Colonic mucosa (tissue), 4 donors: ENCODE data around the gene SLC2A9. TPM values are rescaled to one million over a fixed set of nuclear protein-coding genes. Genes with fewer than 3 reads are reported as not detected.

ENCODE experiments used
- DNase-seq: peaks from one replicate; pipeline ENCODE4 v3.0.0-alpha.2; 2020
- H3K27ac ChIP-seq: fragments of 200-600 bp; one replicate; pipeline ENCODE4 v1.8.0; 2021
- H3K27me3 ChIP-seq: fragments of 200-600 bp; one replicate; pipeline ENCODE4 v1.8.0; 2021
- H3K36me3 ChIP-seq: fragments of 200-600 bp; one replicate; pipeline ENCODE4 v1.8.0; 2021
- H3K4me1 ChIP-seq: fragments of 200-600 bp; one replicate; pipeline ENCODE4 v1.8.0; 2021; ENCODE audit warnings: mild to moderate bottlenecking
- H3K4me3 ChIP-seq: fragments of 200-600 bp; one replicate; pipeline ENCODE4 v1.8.0; 2021
- H3K9ac ChIP-seq, 2 donors: one replicate each; pipeline ENCODE4 v1.7.0; 2013; ENCODE audit warnings: control low read depth in 2 of 2, low read depth in 2 of 2, low read length in 2 of 2
- H3K9me3 ChIP-seq: fragments of 200-600 bp; one replicate; pipeline ENCODE4 v1.8.0; 2021
- intact Hi-C: fragments of 100-400 bp; cut with DNase I; formaldehyde crosslinking; loops from one replicate; pipeline ENCODE4 v1.14.1; 2022
- total RNA-seq, 2 donors: library from RNA; stranded (reverse); fragmentation: NEBNext Ultra II Directional in 1 of 2; extraction: Animal tissue kit (Norgen Biotek cat#: 25700) in 1 of 2; gene quantifications; one replicate each; pipeline ENCODE4 v1.2.1, GENCODE V29; 2021
- TF ChIP-seq, protein P1 (sequence below): fragments of 200-600 bp; IDR thresholded peaks from one replicate; pipeline ENCODE4 v1.8.0; 2022; ENCODE audit warnings: antibody characterized with exemption, mild to moderate bottlenecking
- donor health status: healthy.
- donor health status: DM: no; HTN: no; CAD: no.
- donor health status: DM: no; HTN: no; CAD: no.

Gene SLC2A9
- total RNA-seq, 2 donors from 2014 or later = 4.3 to 6.8 TPM

DNA sequence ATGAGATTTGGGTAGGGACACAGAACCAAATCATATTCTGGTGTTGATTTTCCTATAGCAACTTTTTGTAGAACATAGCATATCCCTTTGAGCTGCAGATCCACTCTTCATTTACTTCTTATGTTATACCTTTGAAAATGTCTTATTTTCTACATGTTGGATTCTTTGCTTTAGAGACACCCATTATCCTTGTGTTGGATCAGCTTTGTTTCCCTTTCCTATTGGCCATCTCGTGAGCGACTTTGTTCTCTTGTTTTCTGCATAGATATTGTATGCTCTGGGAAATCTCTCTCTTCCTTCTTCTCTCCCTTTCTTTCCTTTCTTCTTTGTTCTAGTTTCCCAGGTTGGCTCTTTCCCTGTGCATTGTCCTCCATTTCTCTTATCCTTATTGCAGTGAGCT lies 180.2 kb downstream of the SLC2A9 start:
- no peaks in the 10 kb centered on the region for H3K27me3 ChIP-seq
- H3K4me1 ChIP-seq = no peaks in the 10 kb centered on the region
- TF ChIP-seq, protein P1, sequence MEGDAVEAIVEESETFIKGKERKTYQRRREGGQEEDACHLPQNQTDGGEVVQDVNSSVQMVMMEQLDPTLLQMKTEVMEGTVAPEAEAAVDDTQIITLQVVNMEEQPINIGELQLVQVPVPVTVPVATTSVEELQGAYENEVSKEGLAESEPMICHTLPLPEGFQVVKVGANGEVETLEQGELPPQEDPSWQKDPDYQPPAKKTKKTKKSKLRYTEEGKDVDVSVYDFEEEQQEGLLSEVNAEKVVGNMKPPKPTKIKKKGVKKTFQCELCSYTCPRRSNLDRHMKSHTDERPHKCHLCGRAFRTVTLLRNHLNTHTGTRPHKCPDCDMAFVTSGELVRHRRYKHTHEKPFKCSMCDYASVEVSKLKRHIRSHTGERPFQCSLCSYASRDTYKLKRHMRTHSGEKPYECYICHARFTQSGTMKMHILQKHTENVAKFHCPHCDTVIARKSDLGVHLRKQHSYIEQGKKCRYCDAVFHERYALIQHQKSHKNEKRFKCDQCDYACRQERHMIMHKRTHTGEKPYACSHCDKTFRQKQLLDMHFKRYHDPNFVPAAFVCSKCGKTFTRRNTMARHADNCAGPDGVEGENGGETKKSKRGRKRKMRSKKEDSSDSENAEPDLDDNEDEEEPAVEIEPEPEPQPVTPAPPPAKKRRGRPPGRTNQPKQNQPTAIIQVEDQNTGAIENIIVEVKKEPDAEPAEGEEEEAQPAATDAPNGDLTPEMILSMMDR = no peak
- no peaks in the 10 kb centered on the region for H3K36me3 ChIP-seq
- H3K9me3 ChIP-seq = no peaks in the 10 kb centered on the region
- no peak overlapping the region for H3K4me3 ChIP-seq
- no peak for DNase-seq
- intact Hi-C loops = no loop called here
- no peak overlapping the region for H3K9ac ChIP-seq
- no peak overlapping the region for H3K27ac ChIP-seq

DNA sequence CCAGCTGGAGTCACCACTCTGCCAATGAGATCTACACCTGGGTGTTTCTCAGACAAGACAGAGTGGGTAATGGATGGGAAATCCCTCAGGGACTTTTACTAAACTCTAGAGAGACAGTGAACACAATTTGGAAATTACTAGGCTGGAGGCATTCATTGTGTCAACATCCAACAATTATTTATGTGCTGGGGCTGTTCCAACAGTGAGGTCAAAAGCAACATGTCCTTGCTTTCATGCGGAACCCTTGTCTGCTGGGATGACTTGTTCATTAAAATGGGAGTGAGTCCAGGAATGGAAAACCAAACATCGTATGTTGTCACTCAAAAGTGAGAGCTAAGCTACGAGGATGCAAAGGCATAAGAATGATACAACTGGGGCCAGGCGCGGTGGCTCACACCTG lies 185.9 kb downstream of the SLC2A9 start:
- no peaks in the 10 kb centered on the region for H3K27me3 ChIP-seq
- H3K4me1 ChIP-seq = no peaks in the 10 kb centered on the region
- no peaks in the 10 kb centered on the region for H3K9me3 ChIP-seq
- no peak overlapping the region for H3K9ac ChIP-seq
- H3K36me3 ChIP-seq = no peaks in the 10 kb centered on the region
- no peak overlapping the region for H3K27ac ChIP-seq
- TF ChIP-seq, protein P1 = no peak
- intact Hi-C loops = no loop called here
- DNase-seq = no peak
- H3K4me3 ChIP-seq = no peak overlapping the region

DNA sequence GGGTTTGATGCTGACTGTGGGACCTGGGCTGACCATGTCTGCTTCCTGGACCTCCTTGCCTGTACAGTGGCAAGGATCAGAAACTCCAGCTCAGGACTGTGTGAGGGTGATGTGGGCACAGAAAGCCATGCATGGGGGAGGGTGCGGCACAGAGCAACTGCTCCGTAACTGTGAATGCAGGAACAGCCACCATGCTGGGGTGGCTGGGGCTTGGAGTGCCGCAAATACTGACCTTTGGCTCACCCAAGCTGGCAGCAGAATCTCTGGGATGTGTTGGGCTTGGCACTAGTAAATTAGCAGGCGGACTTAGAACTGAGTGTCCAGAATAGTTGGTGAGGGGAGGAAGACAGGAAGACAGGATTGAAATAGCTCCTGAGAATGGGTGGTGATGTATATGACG lies 187.9 kb downstream of the SLC2A9 start:
- no peak overlapping the region for H3K9ac ChIP-seq
- TF ChIP-seq, protein P1 = no peak
- intact Hi-C loops = no loop called here
- DNase-seq = no peak
- no peak overlapping the region for H3K4me3 ChIP-seq
- no peaks in the 10 kb centered on the region for H3K27me3 ChIP-seq
- H3K27ac ChIP-seq = no peak overlapping the region
- H3K4me1 ChIP-seq = no peaks in the 10 kb centered on the region
- H3K36me3 ChIP-seq = no peaks in the 10 kb centered on the region
- H3K9me3 ChIP-seq = no peaks in the 10 kb centered on the region

DNA sequence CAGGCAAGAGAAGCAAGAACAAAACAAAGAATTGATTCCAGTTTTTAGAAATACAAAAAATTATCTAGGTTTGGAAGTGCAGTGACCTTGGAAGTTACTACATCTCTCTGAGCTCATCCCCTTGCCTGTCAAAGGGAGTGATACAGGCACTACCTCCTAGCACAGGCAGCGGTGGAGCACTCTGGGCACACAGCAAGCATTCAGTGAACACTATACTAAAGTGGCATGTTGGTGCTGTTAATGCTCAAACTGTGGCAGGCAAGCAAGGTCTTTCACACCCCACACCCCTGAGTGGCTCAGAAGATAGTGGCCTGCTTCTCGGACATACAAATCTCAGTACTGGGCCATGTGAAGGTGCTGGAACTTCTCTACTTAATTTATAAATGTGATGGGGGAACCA lies 188.7 kb downstream of the SLC2A9 start:
- no peaks in the 10 kb centered on the region for H3K36me3 ChIP-seq
- no peaks in the 10 kb centered on the region for H3K9me3 ChIP-seq
- no peak overlapping the region for H3K27ac ChIP-seq
- TF ChIP-seq, protein P1 = no peak
- intact Hi-C loops = no loop called here
- no peaks in the 10 kb centered on the region for H3K4me1 ChIP-seq
- H3K4me3 ChIP-seq = no peak overlapping the region
- H3K27me3 ChIP-seq = no peaks in the 10 kb centered on the region
- no peak overlapping the region for H3K9ac ChIP-seq
- DNase-seq = no peak

DNA sequence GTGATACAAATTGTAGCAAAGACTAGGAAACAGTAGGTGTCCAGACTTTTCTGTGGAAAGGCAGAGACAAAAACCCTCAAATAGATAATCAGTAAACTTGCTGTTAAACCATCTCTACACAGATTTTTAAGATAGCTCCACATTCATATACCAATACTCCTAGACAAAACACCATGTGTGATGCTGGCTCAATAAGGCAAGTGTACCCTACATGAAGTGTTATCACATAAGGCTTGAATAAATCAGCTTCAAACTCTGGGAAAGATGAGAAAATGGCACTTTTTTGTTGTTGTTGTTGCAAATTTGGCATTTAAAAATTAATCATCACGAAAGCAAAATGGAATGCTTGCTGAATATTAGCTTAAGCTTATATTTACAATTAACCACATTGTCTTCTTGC lies 194.7 kb downstream of the SLC2A9 start:
- Histone ChIP-seq H3K27me3 (no peaks in the 10 kb centered on the region), H3K27ac (no peak overlapping the region), H3K36me3 (no peaks in the 10 kb centered on the region), H3K9ac (no peak overlapping the region), H3K4me3 (no peak overlapping the region), H3K4me1 (no peaks in the 10 kb centered on the region), H3K9me3 (no peaks in the 10 kb centered on the region)
- no peak for DNase-seq
- intact Hi-C loops = no loop called here
- TF ChIP-seq, protein P1 = no peak

DNA sequence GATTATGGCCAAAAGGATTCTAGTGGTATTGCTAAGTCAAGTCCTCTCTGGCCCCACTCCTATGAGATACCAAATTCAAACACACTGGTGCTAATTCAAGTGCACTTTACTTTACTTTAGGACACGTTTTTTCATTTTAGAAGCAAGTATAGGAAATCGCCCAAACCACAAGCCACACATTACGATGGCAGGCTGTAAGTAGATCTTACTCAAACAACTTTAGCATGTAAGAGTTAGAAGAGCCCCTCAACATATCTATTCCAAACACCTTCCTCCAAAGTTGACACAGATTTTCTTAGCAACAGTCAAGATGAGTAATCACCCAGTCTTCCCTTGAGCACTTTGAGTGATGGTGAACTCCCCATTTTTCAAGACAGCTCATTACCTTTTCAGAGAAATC lies 196.2 kb downstream of the SLC2A9 start:
- no peaks in the 10 kb centered on the region for H3K27me3 ChIP-seq

More for the DNA sequence above, 196.2 kb downstream of the SLC2A9 start:
- H3K9me3 ChIP-seq = no peaks in the 10 kb centered on the region
- no peak overlapping the region for H3K9ac ChIP-seq
- TF ChIP-seq, protein P1 = no peak
- H3K4me1 ChIP-seq = no peaks in the 10 kb centered on the region
- no peaks in the 10 kb centered on the region for H3K36me3 ChIP-seq
- no peak overlapping the region for H3K27ac ChIP-seq
- intact Hi-C loops = no loop called here
- H3K4me3 ChIP-seq = no peak overlapping the region
- DNase-seq = no peak
